IPS-18a (cell line): ENCODE measurements around the gene ZBTB7C.

Experiments
- H3K27ac ChIP-seq: one replicate; pipeline ENCODE4 v1.5.1; 2013; ENCODE audit warnings: low read length
- H3K27me3 ChIP-seq: one replicate; pipeline ENCODE4 v1.6.1; 2013; ENCODE audit warnings: mild to moderate bottlenecking, low read length; ENCODE audit not compliant: control insufficient read depth, insufficient read depth
- H3K36me3 ChIP-seq: one replicate; pipeline ENCODE4 v1.6.1; 2013; ENCODE audit warnings: low read depth, low read length; ENCODE audit not compliant: control insufficient read depth
- H3K4me1 ChIP-seq: one replicate; pipeline ENCODE4 v1.6.1; 2013; ENCODE audit warnings: low read depth, low read length; ENCODE audit not compliant: control insufficient read depth
- H3K4me3 ChIP-seq: one replicate; pipeline ENCODE4 v1.5.1; 2013; ENCODE audit warnings: low read length
- H3K9ac ChIP-seq: one replicate; pipeline ENCODE4 v1.6.1; 2013; ENCODE audit warnings: mild to moderate bottlenecking, low read length, moderate library complexity
- H3K9me3 ChIP-seq: one replicate; pipeline ENCODE4 v1.6.1; 2013; ENCODE audit warnings: low read depth, low read length; ENCODE audit not compliant: control insufficient read depth

Gene ZBTB7C

GRCh38 chr18:48263192-48263853 is 145.9 kb downstream of the ZBTB7C start:
- H3K36me3 ChIP-seq = no peaks in the 10 kb centered on the region
- H3K9me3 ChIP-seq = no peaks in the 10 kb centered on the region
- H3K27me3 ChIP-seq = no peaks in the 10 kb centered on the region
- no peak overlapping the region for H3K9ac ChIP-seq
- no peaks in the 10 kb centered on the region for H3K4me1 ChIP-seq
- H3K27ac ChIP-seq = no peak overlapping the region
- H3K4me3 ChIP-seq = no peak overlapping the region

GRCh38 chr18:48260237-48260636 is 148.9 kb downstream of the ZBTB7C start:
- Histone ChIP-seq H3K27me3 (no peaks in the 10 kb centered on the region), H3K4me3 (no peak overlapping the region), H3K9ac (no peak overlapping the region), H3K9me3 (peaks cover 3% of the 10 kb centered on the region), H3K27ac (no peak overlapping the region), H3K36me3 (no peaks in the 10 kb centered on the region), H3K4me1 (no peaks in the 10 kb centered on the region)

GRCh38 chr18:48256848-48257247 is 152.3 kb downstream of the ZBTB7C start:
- H3K27ac ChIP-seq = no peak overlapping the region
- H3K4me1 ChIP-seq = no peaks in the 10 kb centered on the region
- no peaks in the 10 kb centered on the region for H3K36me3 ChIP-seq
- H3K9me3 ChIP-seq = peaks cover 3% of the 10 kb centered on the region
- no peak overlapping the region for H3K4me3 ChIP-seq
- H3K27me3 ChIP-seq = no peaks in the 10 kb centered on the region
- H3K9ac ChIP-seq = no peak overlapping the region

- Histone ChIP-seq H3K9ac (no peak overlapping the region), H3K9me3 (peaks cover 3% of the 10 kb centered on the region), H3K4me1 (no peaks in the 10 kb centered on the region), H3K27ac (no peak overlapping the region), H3K4me3 (no peak overlapping the region), H3K27me3 (no peaks in the 10 kb centered on the region), H3K36me3 (no peaks in the 10 kb centered on the region)
Measured at GRCh38 chr18:48254077-48254602, 155.0 kb downstream of the ZBTB7C start.

- H3K27ac ChIP-seq = no peak overlapping the region
- no peaks in the 10 kb centered on the region for H3K36me3 ChIP-seq
- no peak overlapping the region for H3K4me3 ChIP-seq
- no peak overlapping the region for H3K9ac ChIP-seq
- H3K4me1 ChIP-seq = no peaks in the 10 kb centered on the region
- H3K27me3 ChIP-seq = no peaks in the 10 kb centered on the region
- peaks cover 3% of the 10 kb centered on the region for H3K9me3 ChIP-seq
Measured at GRCh38 chr18:48252525-48252924, 156.7 kb downstream of the ZBTB7C start.

- Histone ChIP-seq H3K4me1 (no peaks in the 10 kb centered on the region), H3K36me3 (no peaks in the 10 kb centered on the region), H3K9me3 (no peaks in the 10 kb centered on the region), H3K27ac (no peak overlapping the region), H3K27me3 (no peaks in the 10 kb centered on the region), H3K9ac (no peak overlapping the region), H3K4me3 (no peak overlapping the region)
Measured at GRCh38 chr18:48250918-48251317, 158.3 kb downstream of the ZBTB7C start.

- Histone ChIP-seq H3K9me3 (no peaks in the 10 kb centered on the region), H3K4me3 (no peak overlapping the region), H3K36me3 (no peaks in the 10 kb centered on the region), H3K27ac (no peak overlapping the region), H3K9ac (no peak overlapping the region), H3K4me1 (no peaks in the 10 kb centered on the region), H3K27me3 (no peaks in the 10 kb centered on the region)
Measured at GRCh38 chr18:48250362-48250907, 158.7 kb downstream of the ZBTB7C start.

GRCh38 chr18:48249854-48250253 is 159.3 kb downstream of the ZBTB7C start:
- no peaks in the 10 kb centered on the region for H3K9me3 ChIP-seq
- H3K36me3 ChIP-seq = no peaks in the 10 kb centered on the region
- no peaks in the 10 kb centered on the region for H3K27me3 ChIP-seq
- no peak overlapping the region for H3K9ac ChIP-seq
- H3K4me1 ChIP-seq = no peaks in the 10 kb centered on the region
- no peak overlapping the region for H3K4me3 ChIP-seq
- H3K27ac ChIP-seq = no peak overlapping the region

GRCh38 chr18:48244530-48244929 is 164.7 kb downstream of the ZBTB7C start:
- no peaks in the 10 kb centered on the region for H3K9me3 ChIP-seq
- no peak overlapping the region for H3K27ac ChIP-seq
- no peaks in the 10 kb centered on the region for H3K36me3 ChIP-seq
- no peak overlapping the region for H3K9ac ChIP-seq
- no peak overlapping the region for H3K4me3 ChIP-seq
- H3K4me1 ChIP-seq = no peaks in the 10 kb centered on the region
- H3K27me3 ChIP-seq = no peaks in the 10 kb centered on the region

- Histone ChIP-seq H3K27ac (no peak overlapping the region), H3K9ac (no peak overlapping the region)
Measured at GRCh38 chr18:48238636-48239035, 170.5 kb downstream of the ZBTB7C start.

GRCh38 chr18:48238206-48238605 is 171.0 kb downstream of the ZBTB7C start:
- H3K36me3 ChIP-seq = no peaks in the 10 kb centered on the region
- no peak overlapping the region for H3K4me3 ChIP-seq
- H3K9me3 ChIP-seq = no peaks in the 10 kb centered on the region
- H3K4me1 ChIP-seq = no peaks in the 10 kb centered on the region
- H3K27ac ChIP-seq = no peak overlapping the region
- no peak overlapping the region for H3K9ac ChIP-seq
- H3K27me3 ChIP-seq = no peaks in the 10 kb centered on the region

More at GRCh38 chr18:48238636-48239035, 170.5 kb downstream of the ZBTB7C start:
- H3K36me3 ChIP-seq = no peaks in the 10 kb centered on the region
- H3K9me3 ChIP-seq = no peaks in the 10 kb centered on the region
- H3K4me1 ChIP-seq = no peaks in the 10 kb centered on the region
- H3K27me3 ChIP-seq = no peaks in the 10 kb centered on the region
- no peak overlapping the region for H3K4me3 ChIP-seq

GRCh38 chr18:48236822-48237221 is 172.4 kb downstream of the ZBTB7C start:
- H3K4me3 ChIP-seq = no peak overlapping the region
- no peak overlapping the region for H3K9ac ChIP-seq
- H3K9me3 ChIP-seq = no peaks in the 10 kb centered on the region
- H3K4me1 ChIP-seq = no peaks in the 10 kb centered on the region
- H3K36me3 ChIP-seq = no peaks in the 10 kb centered on the region
- H3K27me3 ChIP-seq = no peaks in the 10 kb centered on the region
- no peak overlapping the region for H3K27ac ChIP-seq
